Gastroesophageal sphincter (tissue), 4 donors: Measurements from ENCODE around the gene COA7. TPM values are rescaled to one million over a fixed set of nuclear protein-coding genes. Genes with fewer than 3 reads are reported as not detected.
"Not testable (repeated sequence)": the region's sequence is repeated elsewhere in the genome, so short reads cannot be mapped to it uniquely, and the experiment has no call there.

ENCODE experiments used
- ATAC-seq: fragments of 150-250 bp; one replicate; pipeline ENCODE4 v1.9.1; 2016; ENCODE audit warnings: mild to moderate bottlenecking, moderate library complexity
- H3K27ac ChIP-seq, 4 donors: fragments of 200-600 bp; sonication (generic) in 3 of 4; 1 replicate in 3 of 4; 2 replicates in 1 of 4; pipeline ENCODE4 v1.5.1; 2016 to 2019
- H3K27me3 ChIP-seq: fragments of 200-600 bp; sonication (generic); one replicate; pipeline ENCODE4 v1.5.1; 2019
- H3K36me3 ChIP-seq, 2 donors: fragments of 200-600 bp; sonication (generic); one replicate each; pipeline ENCODE4 v1.5.1; 2019; ENCODE audit warnings: control low read depth in 1 of 2
- H3K4me1 ChIP-seq, 3 donors: fragments of 200-600 bp; sonication (generic); 1 replicate in 2 of 3; 2 replicates in 1 of 3; pipeline ENCODE4 v1.5.1; 2016 to 2019; ENCODE audit warnings: control low read depth in 2 of 3
- H3K4me3 ChIP-seq, 2 donors: fragments of 200-600 bp; sonication (generic); one replicate each; pipeline ENCODE4 v1.5.1; 2019; ENCODE audit warnings: mild to moderate bottlenecking in 1 of 2, moderate library complexity in 1 of 2
- H3K9me3 ChIP-seq, 3 donors: fragments of 200-600 bp; sonication (generic); one replicate each; pipeline ENCODE4 v1.5.1; 2017 to 2019; ENCODE audit warnings: control low read depth in 2 of 3
- EP300 ChIP-seq: sonication (generic); formaldehyde crosslinking; IDR thresholded peaks from one replicate; pipeline ENCODE4 v1.6.1; 2017; ENCODE audit warnings: antibody characterized with exemption, mild to moderate bottlenecking
- POLR2A ChIP-seq, 2 donors: fragments of 450-650 bp; IDR thresholded peaks; one replicate each; pipeline ENCODE4 v1.6.1; 2017; ENCODE audit warnings: antibody characterized with exemption in 2 of 2, mild to moderate bottlenecking in 2 of 2, moderate library complexity in 1 of 2
- POLR2AphosphoS5 ChIP-seq: sonication (generic); formaldehyde crosslinking; IDR thresholded peaks from one replicate; pipeline ENCODE4 v1.6.1; 2017; ENCODE audit warnings: antibody characterized with exemption
- WGBS, 2 donors: methylation state at CpG; one replicate each; pipeline ENCODE4 v1.1.5; 2018; ENCODE audit warnings: low coverage in 1 of 2; 5-methylcytosine and 5-hydroxymethylcytosine counted together
- total RNA-seq, 4 donors: library from RNA; depleted of rRNA; stranded (reverse); fragments of >200 nt; gene quantifications; one replicate each; pipeline ENCODE4 v1.1.0, GENCODE V29; 2016
- TF ChIP-seq, protein P1 (sequence below), 4 experiments: fragments of 200-600 bp in 2 of 4; fragments of 450-650 bp in 2 of 4; sonication (generic) in 1 of 4; IDR thresholded peaks; one replicate each; pipeline ENCODE4 v1.5.1; 2017 to 2019; ENCODE audit warnings: antibody characterized with exemption in 4 of 4, mild to moderate bottlenecking in 2 of 4, moderate library complexity in 2 of 4

COA7 gene
- total RNA-seq, 4 donors from 2014 or later = 7.7 to 9.6 (median 9.0) TPM

DNA sequence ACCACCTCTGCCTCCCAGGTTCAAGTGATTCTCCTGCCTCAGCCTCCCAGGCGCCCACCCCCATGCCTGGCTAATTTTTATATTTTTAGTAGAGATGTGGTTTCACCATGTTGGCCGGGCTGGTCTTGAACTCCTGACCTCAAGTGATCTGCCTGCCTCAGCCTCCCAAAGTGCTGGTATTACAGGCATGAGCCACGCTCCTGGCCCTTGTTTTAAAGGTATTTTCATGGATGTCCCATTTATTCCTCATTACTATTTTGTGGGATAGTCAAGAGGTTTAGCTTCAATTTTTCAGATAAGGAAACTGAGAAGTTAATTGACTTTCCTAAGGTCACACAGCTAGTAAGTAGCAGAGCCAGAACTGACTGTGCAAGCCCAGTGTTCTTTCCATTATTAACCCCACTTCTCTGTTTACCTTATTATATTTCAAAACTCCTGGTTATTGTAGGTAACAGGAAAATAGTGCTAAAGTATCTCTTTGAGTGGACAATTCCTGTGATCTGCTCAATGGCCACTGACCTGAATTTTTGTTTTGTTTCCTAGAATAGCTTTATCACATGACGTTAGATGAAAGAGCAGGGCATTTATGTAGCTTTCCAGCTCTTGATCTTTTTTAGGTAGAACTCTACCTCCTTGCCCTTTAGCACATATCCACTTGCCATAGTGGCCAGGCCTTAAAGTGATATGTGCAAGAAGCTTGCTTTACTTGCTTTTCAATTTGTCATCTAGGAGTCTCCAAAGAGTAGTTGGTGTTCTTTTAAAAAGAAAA, 41.7 kb upstream of the COA7 start:
- 67 to 73% methylated on average over 3 of the region's 4 CpGs for WGBS, 2 donors
- Histone ChIP-seq H3K4me3 (no peak overlapping the region), H3K27ac (peak overlapping the region in 1 of 4 donors; percentile 21), H3K27me3 (no peaks in the 10 kb centered on the region), H3K9me3 (no peaks in the 10 kb centered on the region), H3K4me1 (peaks cover 0 to 48% (median 12%) of the 10 kb centered on the region in 3 donors), H3K36me3 (no peaks in the 10 kb centered on the region)
- TF ChIP-seq EP300 = no peak
- TF ChIP-seq POLR2A (IDR thresholded peaks at IDR 0.05) = no peak
- TF ChIP-seq POLR2AphosphoS5 = no peak
- TF ChIP-seq, protein P1, sequence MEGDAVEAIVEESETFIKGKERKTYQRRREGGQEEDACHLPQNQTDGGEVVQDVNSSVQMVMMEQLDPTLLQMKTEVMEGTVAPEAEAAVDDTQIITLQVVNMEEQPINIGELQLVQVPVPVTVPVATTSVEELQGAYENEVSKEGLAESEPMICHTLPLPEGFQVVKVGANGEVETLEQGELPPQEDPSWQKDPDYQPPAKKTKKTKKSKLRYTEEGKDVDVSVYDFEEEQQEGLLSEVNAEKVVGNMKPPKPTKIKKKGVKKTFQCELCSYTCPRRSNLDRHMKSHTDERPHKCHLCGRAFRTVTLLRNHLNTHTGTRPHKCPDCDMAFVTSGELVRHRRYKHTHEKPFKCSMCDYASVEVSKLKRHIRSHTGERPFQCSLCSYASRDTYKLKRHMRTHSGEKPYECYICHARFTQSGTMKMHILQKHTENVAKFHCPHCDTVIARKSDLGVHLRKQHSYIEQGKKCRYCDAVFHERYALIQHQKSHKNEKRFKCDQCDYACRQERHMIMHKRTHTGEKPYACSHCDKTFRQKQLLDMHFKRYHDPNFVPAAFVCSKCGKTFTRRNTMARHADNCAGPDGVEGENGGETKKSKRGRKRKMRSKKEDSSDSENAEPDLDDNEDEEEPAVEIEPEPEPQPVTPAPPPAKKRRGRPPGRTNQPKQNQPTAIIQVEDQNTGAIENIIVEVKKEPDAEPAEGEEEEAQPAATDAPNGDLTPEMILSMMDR (IDR thresholded peaks at IDR 0.05) = no peak
- no peak for ATAC-seq

DNA sequence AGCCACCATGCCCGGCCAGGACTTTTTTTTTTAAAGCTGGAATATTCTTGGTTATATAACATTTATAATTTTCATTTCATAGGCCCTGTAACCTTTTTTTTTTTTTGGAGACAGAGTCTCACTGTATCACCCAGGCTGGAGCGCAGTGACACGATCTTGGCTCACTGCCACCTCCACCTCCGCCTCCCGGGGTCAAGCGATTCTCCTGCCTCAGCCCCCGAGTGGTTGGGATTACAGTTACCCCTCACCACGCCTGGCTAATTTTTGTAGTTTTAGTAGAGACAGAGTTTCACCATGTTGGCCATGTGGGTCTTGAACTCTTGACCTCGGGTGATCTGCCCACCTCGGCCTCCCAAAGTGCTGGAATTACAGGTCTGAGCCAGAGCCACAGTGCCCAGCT, 40.7 kb upstream of the COA7 start:
- Histone ChIP-seq H3K27ac (peak overlapping the region in 1 of 4 donors; percentile 21), H3K4me1 (peaks cover 0 to 51% (median 12%) of the 10 kb centered on the region in 3 donors), H3K4me3 (no peak overlapping the region), H3K27me3 (no peaks in the 10 kb centered on the region), H3K9me3 (no peaks in the 10 kb centered on the region), H3K36me3 (no peaks in the 10 kb centered on the region)
- ATAC-seq = no peak
- TF ChIP-seq POLR2A (IDR thresholded peaks at IDR 0.05) = no peak
- TF ChIP-seq EP300 = no peak
- TF ChIP-seq, protein P1 (IDR thresholded peaks at IDR 0.05) = no peak
- TF ChIP-seq POLR2AphosphoS5 = no peak
- WGBS, 2 donors = 72 to 82% methylated on average over 4 to 5 of the region's 10 CpGs

DNA sequence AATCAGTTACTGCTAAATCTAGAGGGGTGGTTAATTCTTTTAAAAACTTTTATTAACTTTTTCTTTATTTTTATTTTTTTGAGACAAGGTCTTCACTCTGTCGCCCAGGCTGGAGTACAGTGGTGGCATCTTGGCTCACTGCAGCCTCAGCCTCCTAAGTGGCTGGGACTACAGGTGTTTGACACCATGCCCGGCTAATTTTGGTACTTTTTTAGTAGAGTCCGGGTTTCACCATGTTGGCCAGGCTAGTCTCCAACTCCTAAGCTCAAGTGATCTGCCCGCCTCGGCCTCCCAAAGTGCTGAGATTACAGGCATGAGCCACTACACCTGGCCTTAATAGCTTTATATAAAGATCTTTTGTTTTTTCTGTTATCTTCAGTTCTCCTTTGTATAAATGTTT, 40.0 kb upstream of the COA7 start:
- Histone ChIP-seq H3K4me1 (peaks cover 0 to 52% (median 12%) of the 10 kb centered on the region in 3 donors), H3K4me3 (no peak overlapping the region), H3K36me3 (no peaks in the 10 kb centered on the region), H3K9me3 (no peaks in the 10 kb centered on the region), H3K27me3 (no peaks in the 10 kb centered on the region), H3K27ac (peak overlapping the region in 1 of 4 donors; percentile 21)
- no peak for TF ChIP-seq EP300
- TF ChIP-seq POLR2A (IDR thresholded peaks at IDR 0.05) = no peak
- TF ChIP-seq POLR2AphosphoS5 = no peak
- TF ChIP-seq, protein P1 (IDR thresholded peaks at IDR 0.05) = no peak
- 31 to 42% methylated on average over 2 to 5 of the region's 5 CpGs for WGBS, 2 donors
- ATAC-seq = no peak

DNA sequence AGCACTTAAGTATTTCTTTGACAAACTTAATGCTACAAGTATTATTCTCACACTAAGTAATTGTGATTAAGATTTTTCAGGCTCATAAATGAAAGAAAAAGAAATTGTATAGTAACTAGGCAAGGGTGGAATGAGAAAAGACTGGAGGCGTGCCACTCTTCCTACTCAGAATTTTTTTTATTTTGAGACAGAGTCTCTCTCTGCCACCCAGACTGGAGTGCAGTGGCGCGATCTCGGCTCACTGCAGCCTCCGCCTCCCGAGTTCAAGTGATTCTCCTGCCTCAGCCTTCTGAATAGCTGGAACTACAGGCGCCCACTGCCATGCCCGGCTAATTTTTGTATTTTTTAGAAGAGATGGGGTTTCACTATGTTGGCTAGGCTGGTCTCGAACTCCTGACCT, 37.2 kb upstream of the COA7 start:
- ATAC-seq, H3K36me3 ChIP-seq, H3K9me3 ChIP-seq, H3K27ac ChIP-seq, H3K4me3 ChIP-seq, H3K27me3 ChIP-seq: not testable (repeated sequence)
- peaks cover 0 to 46% (median 12%) of the 10 kb centered on the region in 3 donors for H3K4me1 ChIP-seq
- WGBS, 2 donors = 92 to 93% methylated on average over 9 of the region's 9 CpGs

DNA sequence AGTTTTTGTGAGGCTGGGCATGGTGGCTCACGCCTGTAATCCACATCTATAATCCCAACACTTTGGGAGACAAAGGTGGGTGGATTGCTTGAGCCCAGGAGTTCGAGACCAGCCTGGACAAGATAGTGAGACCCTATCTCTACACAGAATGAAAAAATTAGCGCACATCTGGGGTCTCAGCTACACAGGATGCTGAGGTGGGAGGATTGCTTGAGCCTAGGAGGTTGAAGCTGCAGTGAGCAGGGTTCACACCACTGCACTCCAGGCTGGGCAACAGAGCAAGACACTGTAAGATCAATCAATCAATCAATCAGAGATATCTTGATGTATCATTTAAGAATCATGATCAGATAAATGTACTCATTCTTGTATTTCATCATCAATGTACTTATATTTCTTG, 35.2 kb upstream of the COA7 start:
- ATAC-seq = no peak
- Histone ChIP-seq H3K9me3 (no peaks in the 10 kb centered on the region), H3K4me3 (no peak overlapping the region), H3K36me3 (peaks cover 0 to 9% of the 10 kb centered on the region in 2 donors), H3K4me1 (peaks cover 0 to 46% (median 8%) of the 10 kb centered on the region in 3 donors), H3K27ac (no peak overlapping the region), H3K27me3 (no peaks in the 10 kb centered on the region)
- 80 to 89% methylated on average over 1 to 3 of the region's 3 CpGs for WGBS, 2 donors
- no peak for TF ChIP-seq POLR2A (IDR thresholded peaks at IDR 0.05)
- TF ChIP-seq EP300 = no peak
- no peak for TF ChIP-seq POLR2AphosphoS5
- TF ChIP-seq, protein P1 (IDR thresholded peaks at IDR 0.05) = no peak
